Fibroblast of lung (primary cell): ENCODE measurements around the gene CCDC27.

Experiments used
- CTCF ChIP-seq, 2 donors: IDR thresholded peaks in 1 of 2; conservative IDR thresholded peaks in 1 of 2; 1 replicate in 1 of 2; 2 replicates in 1 of 2; pipeline ENCODE4 v1.5.1; 2011 to 2012; ENCODE audit warnings: low read length in 2 of 2, control low read depth in 1 of 2, inconsistent platforms in 1 of 2, low read depth in 1 of 2, mild to moderate bottlenecking in 1 of 2
- EZH2 ChIP-seq: IDR thresholded peaks from 2 replicates; pipeline ENCODE4 v1.5.1; 2012; ENCODE audit warnings: low read length, control low read depth, mild to moderate bottlenecking; ENCODE audit errors: missing control alignments

GRCh38 chr1:3752400-3752945 is at the start of gene CCDC27:
- TF ChIP-seq CTCF (conservative IDR thresholded peaks at IDR 0.05 in 1 of 2, IDR thresholded peaks at IDR 0.05 in 1 of 2; ENCODE audit: low read depth in 1 of 2, low read length in 2 of 2) (no peak), EZH2 (no peak)
